A549 (cell line): Measurements from ENCODE around the gene CACNA2D4. TPM values are rescaled to one million over a fixed set of nuclear protein-coding genes. Genes with fewer than 3 reads are reported as not detected.
A peak's percentile ranks its signal among the peaks of the same experiment; 100 is the strongest.

Experiments
- ATAC-seq, 2 experiments: fragments of 200-7000 bp in 1 of 2; fragments of >200 bp in 1 of 2; cut with Nextera tagmentation in 1 of 2; cut with Tn5 transposase in 1 of 2; 3 replicates each; pipeline versions ENCODE4 v1.8.0 to v1.9.1; 2018 to 2020; ENCODE audit warnings: mild to moderate bottlenecking in 1 of 2, moderate library complexity in 1 of 2
- CTCF ChIA-PET: fragments of 300-600 bp; sonication (Branson Sonifier 250); formaldehyde crosslinking; extraction: SDS; loops from one replicate; lab custom pipeline; 2021; ENCODE audit warnings: antibody characterized with exemption, inconsistent platforms; lab: Yijun Ruan, JAX
- POLR2A ChIA-PET: fragments of 350-600 bp; formaldehyde crosslinking; extraction: SDS; loops from one replicate; lab custom pipeline; 2021; ENCODE audit warnings: antibody characterized with exemption, inconsistent platforms; lab: Yijun Ruan, JAX
- DNase-seq, 2 experiments: peaks; one replicate each; pipeline versions ENCODE4 v3.0.0 to v3.0.0-alpha.2; 2011 to 2016; ENCODE audit warnings: low read depth in 1 of 2, low spot score in 1 of 2
- FAIRE-seq: peaks from 2 replicates; lab custom pipeline; 2011; peaks lifted over from hg19 to GRCh38; lab: Jason Lieb, UNC
- H3K27ac ChIP-seq, 2 experiments: fragments of >200 bp; sonication (Bioruptor Twin); formaldehyde crosslinking; 3 replicates each; pipeline ENCODE4 v1.5.1; 2016 to 2017
- H3K4me1 ChIP-seq: fragments of >200 bp; sonication (Bioruptor Twin); formaldehyde crosslinking; 3 replicates; pipeline ENCODE4 v1.6.1; 2016
- H3K4me2 ChIP-seq: fragments of >200 bp; sonication (Bioruptor Twin); formaldehyde crosslinking; 3 replicates; pipeline ENCODE4 v1.6.1; 2016
- H3K4me3 ChIP-seq: fragments of >200 bp; sonication (Bioruptor Twin); formaldehyde crosslinking; 3 replicates; pipeline ENCODE4 v1.5.1; 2016
- H3K9me3 ChIP-seq: fragments of >200 bp; sonication (Bioruptor Twin); formaldehyde crosslinking; 3 replicates; pipeline ENCODE4 v1.6.1; 2016
- CEBPB ChIP-seq, 2 experiments: fragments of >200 bp in 1 of 2; sonication (Bioruptor Twin) in 1 of 2; formaldehyde crosslinking in 1 of 2; IDR thresholded peaks; 2 replicates each; pipeline ENCODE4 v1.6.1; 2012 to 2016
- CHD4 ChIP-seq: fragments of 200-600 bp; sonication (generic); IDR thresholded peaks from 2 replicates; pipeline ENCODE4 v1.6.1; 2016; ENCODE audit warnings: antibody characterized with exemption, mild to moderate bottlenecking, borderline replicate concordance
- EP300 ChIP-seq, 2 experiments: fragments of >200 bp; sonication (Bioruptor Twin); formaldehyde crosslinking; IDR thresholded peaks; 2 replicates in 1 of 2; 3 replicates in 1 of 2; pipeline ENCODE4 v1.6.1; 2016 to 2017
- ESRRA ChIP-seq: fragments of 150-350 bp; IDR thresholded peaks from 2 replicates; pipeline ENCODE4 v1.6.1; 2014; ENCODE audit warnings: mild to moderate bottlenecking, low read length, borderline replicate concordance
- FOSB ChIP-seq: fragments of 250-450 bp; sonication (Bioruptor Pico); IDR thresholded peaks from 2 replicates; pipeline ENCODE4 v1.5.0; 2020; ENCODE audit warnings: mild to moderate bottlenecking, moderate library complexity
- FOSL2 ChIP-seq, 2 experiments: fragments of 450-650 bp in 1 of 2; fragments of >200 bp in 1 of 2; sonication (Bioruptor Twin) in 1 of 2; formaldehyde crosslinking; IDR thresholded peaks; 2 replicates each; pipeline versions ENCODE4 v1.5.0 to v1.6.1; 2016 to 2020; ENCODE audit warnings: mild to moderate bottlenecking in 1 of 2, moderate library complexity in 1 of 2
- FOXS1 ChIP-seq: fragments of 250-450 bp; sonication (Bioruptor Pico); IDR thresholded peaks from 2 replicates; pipeline ENCODE4 v1.5.0; 2020; ENCODE audit warnings: mild to moderate bottlenecking, moderate library complexity
- HDAC2 ChIP-seq: fragments of 200-600 bp; sonication (generic); IDR thresholded peaks from 2 replicates; pipeline ENCODE4 v1.6.1; 2016
- HOXA7 ChIP-seq: fragments of 250-450 bp; sonication (Bioruptor Pico); IDR thresholded peaks from 2 replicates; pipeline ENCODE4 v1.5.0; 2020; ENCODE audit warnings: mild to moderate bottlenecking, moderate library complexity
- HOXB13 ChIP-seq: fragments of 250-450 bp; sonication (Bioruptor Pico); IDR thresholded peaks from 2 replicates; pipeline ENCODE4 v1.5.0; 2020; ENCODE audit warnings: low read depth, mild to moderate bottlenecking, moderate library complexity
- KDM1A ChIP-seq: fragments of 200-600 bp; sonication (generic); IDR thresholded peaks from 2 replicates; pipeline ENCODE4 v1.6.1; 2016; ENCODE audit warnings: low read depth, mild to moderate bottlenecking
- MAZ ChIP-seq: fragments of 150-350 bp; IDR thresholded peaks from 2 replicates; pipeline ENCODE4 v1.6.1; 2014; ENCODE audit warnings: antibody characterized with exemption, low read depth, low read length, borderline replicate concordance
- MYC ChIP-seq: IDR thresholded peaks from 2 replicates; pipeline ENCODE4 v1.6.1; 2012; ENCODE audit warnings: mild to moderate bottlenecking, inconsistent platforms, low read length, improper control_type of control experiment, borderline replicate concordance
- NPAS2 ChIP-seq: fragments of 250-450 bp; sonication (Bioruptor Pico); IDR thresholded peaks from 2 replicates; pipeline ENCODE4 v1.8.0; 2022; ENCODE audit warnings: mild to moderate bottlenecking, moderate library complexity, borderline replicate concordance
- NR3C1 ChIP-seq: fragments of >200 bp; sonication (Bioruptor Twin); formaldehyde crosslinking; IDR thresholded peaks from 3 replicates; pipeline ENCODE4 v1.6.1; 2017
- POLR2AphosphoS2 ChIP-seq: conservative IDR thresholded peaks from 2 replicates; pipeline ENCODE4 v1.6.1; 2012; ENCODE audit warnings: low read length, improper control_type of control experiment, inconsistent platforms
- RARB ChIP-seq: fragments of 250-450 bp; sonication (Bioruptor Pico); IDR thresholded peaks from 2 replicates; pipeline ENCODE4 v1.8.0; 2021; ENCODE audit warnings: mild to moderate bottlenecking, moderate library complexity
- SREBF2 ChIP-seq: fragments of 450-650 bp; IDR thresholded peaks from 2 replicates; pipeline ENCODE4 v1.6.1; 2014; ENCODE audit warnings: mild to moderate bottlenecking, moderate library complexity
- TP53 ChIP-seq: fragments of 250-450 bp; sonication (Bioruptor Pico); IDR thresholded peaks from 2 replicates; pipeline ENCODE4 v1.5.0; 2021; ENCODE audit warnings: mild to moderate bottlenecking, moderate library complexity
- ZNF302 ChIP-seq: fragments of 250-450 bp; sonication (Bioruptor Pico); IDR thresholded peaks from 2 replicates; pipeline ENCODE4 v1.9.0; 2021; ENCODE audit warnings: inconsistent platforms, mild to moderate bottlenecking, moderate library complexity
- WGBS: methylation state at CpG from one replicate; pipeline ENCODE4 v1.1.6; 2017; ENCODE audit errors: missing lambda C conversion rate; 5-methylcytosine and 5-hydroxymethylcytosine counted together
- polyA plus RNA-seq, 4 experiments: library from polyadenylated mRNA; depleted of rRNA in 3 of 4; stranded (reverse); fragments of >200 nt; fragmentation: RNase III in 1 of 4; extraction: RNeasy Plus Mini Kit Qiagen cat#74134 plus additional on column Dnase treatment in 1 of 4; gene quantifications; 2 replicates in 3 of 4; 3 replicates in 1 of 4; pipeline ENCODE4 v1.2.3, GENCODE V29; 2011 to 2017
- TF ChIP-seq, protein P1 (sequence below): IDR thresholded peaks from 2 replicates; pipeline ENCODE4 v1.6.1; 2012
- TF ChIP-seq, protein P2 (sequence below): fragments of 150-350 bp; IDR thresholded peaks from 2 replicates; pipeline ENCODE4 v1.6.1; 2014; ENCODE audit warnings: low read depth, mild to moderate bottlenecking, low read length
- TF ChIP-seq, protein P3 (sequence below): fragments of >200 bp; sonication (Bioruptor Twin); formaldehyde crosslinking; IDR thresholded peaks from 3 replicates; pipeline ENCODE4 v1.6.1; 2016
- TF ChIP-seq, protein P4 (sequence below): fragments of >200 bp; sonication (Bioruptor Twin); formaldehyde crosslinking; IDR thresholded peaks from 2 replicates; pipeline ENCODE4 v1.6.1; 2016

CACNA2D4 gene
- polyA plus RNA-seq, 2 of the 4 experiments (the other 2 are of a cell fraction), result not detected

DNA sequence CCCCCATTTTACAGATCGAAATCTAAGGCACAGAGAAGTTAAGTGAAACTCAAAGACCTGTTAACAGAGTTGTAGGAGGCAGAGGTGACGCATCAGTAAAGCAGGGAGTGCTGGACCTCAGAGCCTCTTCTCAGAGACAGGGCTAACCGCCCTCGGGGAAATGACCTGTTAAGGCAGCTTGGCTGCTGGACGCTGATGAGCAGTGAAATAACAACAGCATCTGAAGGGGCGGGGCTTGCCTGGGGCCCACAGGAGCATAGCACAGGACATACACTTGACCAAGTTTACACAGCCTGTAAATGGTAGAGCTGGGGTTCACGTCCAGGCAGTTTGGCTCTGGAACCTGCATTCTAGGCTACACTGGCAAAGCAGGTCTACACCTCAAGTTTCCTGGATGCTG is 58.8 kb downstream of the CACNA2D4 start:
- no peaks in the 10 kb centered on the region for H3K4me1 ChIP-seq
- ChIA-PET POLR2A (no interaction called here), CTCF (interaction anchor here (1.4 kb wide), 1 partner anchor 22 kb away, joined by 4 read pairs; no protein-coding TSS in a partner anchor)
- no peak overlapping the region for H3K4me2 ChIP-seq
- no peaks in the 10 kb centered on the region for H3K9me3 ChIP-seq
- 22% methylated on average over 7 of the region's 7 CpGs for WGBS
- TF ChIP-seq, protein P1, sequence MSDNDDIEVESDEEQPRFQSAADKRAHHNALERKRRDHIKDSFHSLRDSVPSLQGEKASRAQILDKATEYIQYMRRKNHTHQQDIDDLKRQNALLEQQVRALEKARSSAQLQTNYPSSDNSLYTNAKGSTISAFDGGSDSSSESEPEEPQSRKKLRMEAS, result no peak
- no peak for TF ChIP-seq NPAS2
- no peak for TF ChIP-seq NR3C1
- no peak for TF ChIP-seq CEBPB (IDR thresholded peaks at IDR 0.05)
- no peak overlapping the region for H3K4me3 ChIP-seq
- H3K27ac ChIP-seq, result no peak overlapping the region
- ATAC-seq (peak in 1 of 2 experiments; percentile 50; a peak in 3 of 6 replicates), DNase-seq (peak in 1 of 2 experiments; percentile 16), FAIRE-seq (no peak)

DNA sequence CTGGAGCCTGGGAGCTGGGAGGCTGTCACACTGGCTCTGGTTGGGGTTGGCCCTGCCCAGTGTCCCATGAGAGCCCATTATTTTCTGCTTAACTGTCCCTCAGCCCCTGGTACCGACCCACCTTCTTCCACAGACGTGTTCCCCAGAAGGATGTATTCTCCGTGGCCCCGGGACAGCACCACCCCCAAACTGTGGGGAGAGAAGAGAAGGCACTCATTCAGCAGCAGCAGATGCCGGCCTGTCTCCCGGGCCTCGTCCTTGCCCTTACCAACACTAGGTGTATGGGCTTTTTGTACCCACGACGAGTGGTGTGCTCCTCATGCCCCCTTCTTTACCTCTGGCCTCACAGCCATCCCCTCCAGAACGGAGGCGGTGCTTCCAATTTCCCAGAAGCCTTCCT is 60.0 kb downstream of the CACNA2D4 start:
- WGBS, result 57% methylated on average over 10 of the region's 11 CpGs
- TF ChIP-seq ESRRA, result no peak
- TF ChIP-seq KDM1A, result no peak
- no peak for TF ChIP-seq EP300 (IDR thresholded peaks at IDR 0.05)
- TF ChIP-seq, protein P2, sequence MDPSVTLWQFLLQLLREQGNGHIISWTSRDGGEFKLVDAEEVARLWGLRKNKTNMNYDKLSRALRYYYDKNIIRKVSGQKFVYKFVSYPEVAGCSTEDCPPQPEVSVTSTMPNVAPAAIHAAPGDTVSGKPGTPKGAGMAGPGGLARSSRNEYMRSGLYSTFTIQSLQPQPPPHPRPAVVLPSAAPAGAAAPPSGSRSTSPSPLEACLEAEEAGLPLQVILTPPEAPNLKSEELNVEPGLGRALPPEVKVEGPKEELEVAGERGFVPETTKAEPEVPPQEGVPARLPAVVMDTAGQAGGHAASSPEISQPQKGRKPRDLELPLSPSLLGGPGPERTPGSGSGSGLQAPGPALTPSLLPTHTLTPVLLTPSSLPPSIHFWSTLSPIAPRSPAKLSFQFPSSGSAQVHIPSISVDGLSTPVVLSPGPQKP, result no peak
- no peak for TF ChIP-seq HDAC2
- TF ChIP-seq, all 56 proteins: peak for 0

DNA sequence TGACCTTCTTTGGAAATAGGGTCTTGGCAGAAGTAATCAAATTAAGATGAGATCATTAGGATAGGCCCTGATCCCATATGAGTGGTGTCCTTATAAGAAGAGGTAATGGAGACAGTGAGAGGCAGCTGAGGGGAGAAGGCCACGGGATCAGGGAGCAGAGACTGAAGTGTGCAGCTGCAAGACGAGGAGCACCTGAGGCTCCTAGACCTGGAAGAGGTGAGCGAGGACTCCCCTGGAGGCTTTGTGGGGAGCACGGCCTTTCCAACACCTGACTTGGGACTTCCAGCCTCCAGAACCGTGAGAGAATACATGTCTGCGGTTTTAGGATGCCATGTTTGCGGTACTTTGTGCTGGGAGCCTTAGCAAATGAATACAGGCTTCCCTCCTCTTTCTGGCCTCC is 60.6 kb downstream of the CACNA2D4 start:
- ATAC-seq, result no peak
- no peak for DNase-seq
- FAIRE-seq, result no peak
- ChIA-PET CTCF (interaction anchor here (0.8 to 1.3 kb wide), 4 partner anchors 12 to 82 kb away, joined by 3 to 4 read pairs (median 4); no protein-coding TSS in a partner anchor), POLR2A (no interaction called here)
- H3K4me2 ChIP-seq, result no peak overlapping the region
- H3K4me1 ChIP-seq, result no peaks in the 10 kb centered on the region
- H3K27ac ChIP-seq, result no peak overlapping the region
- no peaks in the 10 kb centered on the region for H3K9me3 ChIP-seq
- H3K4me3 ChIP-seq, result no peak overlapping the region
- TF ChIP-seq FOSB (CRISPR knock-in tag) (no peak), HOXA7 (no peak), CHD4 (no peak), NR3C1 (no peak), TP53 (CRISPR knock-in tag) (no peak), ZNF302 (CRISPR knock-in tag) (no peak), HDAC2 (no peak), SREBF2 (no peak), FOSL2 (IDR thresholded peaks at IDR 0.05) (no peak), FOSL2 (CRISPR knock-in tag; IDR thresholded peaks at IDR 0.05) (no peak), MAZ (no peak), CEBPB (IDR thresholded peaks at IDR 0.05) (no peak), FOXS1 (CRISPR knock-in tag) (no peak), MYC (no peak), HOXB13 (CRISPR knock-in tag) (no peak), POLR2AphosphoS2 (no peak), RARB (CRISPR knock-in tag) (no peak), ESRRA (no peak)
- TF ChIP-seq, protein P3, sequence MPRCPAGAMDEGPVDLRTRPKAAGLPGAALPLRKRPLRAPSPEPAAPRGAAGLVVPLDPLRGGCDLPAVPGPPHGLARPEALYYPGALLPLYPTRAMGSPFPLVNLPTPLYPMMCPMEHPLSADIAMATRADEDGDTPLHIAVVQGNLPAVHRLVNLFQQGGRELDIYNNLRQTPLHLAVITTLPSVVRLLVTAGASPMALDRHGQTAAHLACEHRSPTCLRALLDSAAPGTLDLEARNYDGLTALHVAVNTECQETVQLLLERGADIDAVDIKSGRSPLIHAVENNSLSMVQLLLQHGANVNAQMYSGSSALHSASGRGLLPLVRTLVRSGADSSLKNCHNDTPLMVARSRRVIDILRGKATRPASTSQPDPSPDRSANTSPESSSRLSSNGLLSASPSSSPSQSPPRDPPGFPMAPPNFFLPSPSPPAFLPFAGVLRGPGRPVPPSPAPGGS, result no peak
- TF ChIP-seq, protein P2, result no peak
- TF ChIP-seq, protein P4, sequence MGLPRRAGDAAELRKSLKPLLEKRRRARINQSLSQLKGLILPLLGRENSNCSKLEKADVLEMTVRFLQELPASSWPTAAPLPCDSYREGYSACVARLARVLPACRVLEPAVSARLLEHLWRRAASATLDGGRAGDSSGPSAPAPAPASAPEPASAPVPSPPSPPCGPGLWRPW, result no peak
- 40% methylated on average over 7 of the region's 7 CpGs for WGBS

More for the DNA sequence above, 60.0 kb downstream of the CACNA2D4 start:
- Histone ChIP-seq H3K9me3 (no peaks in the 10 kb centered on the region), H3K4me2 (no peak overlapping the region), H3K4me3 (no peak overlapping the region), H3K27ac (no peak overlapping the region), H3K4me1 (no peaks in the 10 kb centered on the region)
- no peak; a peak in 1 of 6 replicates for ATAC-seq
- DNase-seq, result no peak
- ChIA-PET CTCF (interaction anchor here (0.8 to 1.4 kb wide), 3 partner anchors 11 to 81 kb away, joined by 3 to 4 read pairs (median 3); no protein-coding TSS in a partner anchor), POLR2A (no interaction called here)
- no peak for FAIRE-seq
